ENCODE measurements around the gene GNAQ.
"Not testable (repeated sequence)": the region's sequence is repeated elsewhere in the genome, so short reads cannot be mapped to it uniquely, and the experiment has no call there.

The GNAQ gene

DNA sequence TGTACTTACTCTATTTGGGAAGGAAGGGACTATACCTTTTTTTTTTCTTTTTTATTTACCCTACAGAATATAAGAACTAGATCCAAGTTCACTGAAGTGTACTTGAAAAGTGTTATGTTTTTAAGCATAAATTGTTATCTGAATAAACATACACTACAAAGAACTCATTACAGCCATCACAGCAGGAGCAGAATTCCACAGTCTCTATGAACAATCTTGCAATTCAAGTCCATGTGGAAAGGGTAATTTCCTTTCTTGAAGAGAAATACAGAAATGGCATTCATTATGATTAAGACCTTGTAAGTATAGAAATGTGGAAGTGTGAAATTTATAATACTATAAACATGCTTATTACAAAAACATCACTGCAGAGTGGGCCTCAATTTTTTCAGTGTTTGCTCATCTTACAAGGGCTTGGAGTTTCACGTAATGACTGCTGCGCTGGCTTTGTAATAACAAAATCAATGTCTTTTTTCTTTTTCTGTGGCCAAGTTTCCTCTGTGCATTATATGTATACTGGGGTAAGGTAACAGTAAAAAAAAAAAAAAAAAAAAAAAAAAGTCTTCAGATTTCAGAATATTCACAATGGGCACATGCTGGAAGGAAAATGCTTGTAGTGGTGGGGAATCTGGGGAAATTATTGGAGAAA lies 306.4 kb downstream of the GNAQ start:
- H3K4me3 ChIP-seq (ENCODE audit: low read length): no peak overlapping the region

DNA sequence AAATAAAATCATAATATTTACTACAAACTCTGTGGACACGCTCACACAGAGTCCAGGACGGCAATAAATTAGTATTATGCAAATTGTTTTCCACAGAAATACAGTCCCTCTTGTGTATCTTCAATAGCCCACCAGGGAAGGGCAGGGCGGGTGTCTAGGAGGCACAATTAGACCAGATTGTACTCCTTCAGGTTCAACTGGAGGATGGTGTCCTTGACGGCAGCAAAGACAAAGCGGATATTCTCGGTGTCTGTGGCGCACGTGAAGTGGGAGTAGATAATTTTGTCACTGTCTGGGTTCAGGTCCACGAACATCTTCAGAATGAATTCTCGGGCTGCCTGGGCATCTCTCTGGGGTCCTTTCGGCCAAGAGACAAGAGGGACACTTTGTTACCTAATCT lies 310.5 kb downstream of the GNAQ start:
- H3K27me3 ChIP-seq (ENCODE audit: control insufficient read depth, insufficient read depth, low read length); H3K4me3 ChIP-seq (ENCODE audit: low read length); H3K4me1 ChIP-seq (ENCODE audit: control insufficient read depth, insufficient read depth, low read length); H3K9ac ChIP-seq (ENCODE audit: low read length); H3K36me3 ChIP-seq (ENCODE audit: control insufficient read depth, insufficient read depth, low read length); H3K27ac ChIP-seq (ENCODE audit: low read depth, low read length): not testable (repeated sequence)

More for the DNA sequence above, 306.4 kb downstream of the GNAQ start:
- no peak overlapping the region for H3K9ac ChIP-seq (ENCODE audit: low read length)
- H3K4me1 ChIP-seq (ENCODE audit: control insufficient read depth, insufficient read depth, low read length): no peaks in the 10 kb centered on the region
- no peaks in the 10 kb centered on the region for H3K27me3 ChIP-seq (ENCODE audit: control insufficient read depth, insufficient read depth, low read length)
- H3K27ac ChIP-seq (ENCODE audit: low read depth, low read length): no peak overlapping the region
- H3K36me3 ChIP-seq (ENCODE audit: control insufficient read depth, insufficient read depth, low read length): peaks cover 9% of the 10 kb centered on the region

DNA sequence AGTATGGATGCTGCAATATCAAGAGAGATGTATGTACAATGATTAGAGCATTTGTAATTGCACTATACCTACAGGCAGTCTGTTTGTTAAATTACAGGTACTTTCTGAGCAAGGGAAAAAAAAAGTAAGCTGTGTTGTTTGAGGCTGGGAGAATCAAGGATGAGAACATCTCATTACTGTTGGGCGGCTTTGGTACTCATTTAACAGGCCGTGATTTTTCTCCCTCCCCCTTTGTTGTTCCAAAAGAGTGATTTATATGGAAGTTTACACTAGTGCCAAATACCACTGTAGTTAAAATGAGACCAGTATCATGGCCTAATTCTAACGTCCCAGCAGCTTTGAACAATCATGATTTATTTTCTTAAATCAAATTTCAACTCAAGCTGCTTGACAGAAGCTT lies 312.3 kb downstream of the GNAQ start:
- Histone ChIP-seq H3K27me3 (ENCODE audit: control insufficient read depth, insufficient read depth, low read length) (no peaks in the 10 kb centered on the region), H3K9ac (ENCODE audit: low read length) (no peak overlapping the region), H3K4me3 (ENCODE audit: low read length) (no peak overlapping the region), H3K36me3 (ENCODE audit: control insufficient read depth, insufficient read depth, low read length) (no peaks in the 10 kb centered on the region), H3K27ac (ENCODE audit: low read depth, low read length) (no peak overlapping the region), H3K4me1 (ENCODE audit: control insufficient read depth, insufficient read depth, low read length) (peaks cover 8% of the 10 kb centered on the region)

DNA sequence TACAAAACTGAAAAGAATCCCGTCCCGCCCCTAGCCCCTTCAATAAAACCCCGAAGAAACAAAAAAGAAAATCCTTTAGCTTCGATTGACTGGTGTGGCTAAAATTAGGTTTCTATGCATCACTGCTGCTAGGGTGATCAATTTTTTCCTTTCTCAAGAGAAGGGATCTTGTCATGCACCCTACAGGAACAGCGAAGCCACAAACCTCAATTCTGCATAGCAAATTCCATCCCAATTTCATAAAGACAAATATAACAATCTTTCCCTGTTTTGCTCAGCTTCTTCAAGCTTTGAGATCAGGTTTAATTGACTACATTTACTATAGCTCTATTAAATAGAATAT lies 313.3 kb downstream of the GNAQ start:
- H3K4me1 ChIP-seq (ENCODE audit: control insufficient read depth, insufficient read depth, low read length): not testable (repeated sequence)

DNA sequence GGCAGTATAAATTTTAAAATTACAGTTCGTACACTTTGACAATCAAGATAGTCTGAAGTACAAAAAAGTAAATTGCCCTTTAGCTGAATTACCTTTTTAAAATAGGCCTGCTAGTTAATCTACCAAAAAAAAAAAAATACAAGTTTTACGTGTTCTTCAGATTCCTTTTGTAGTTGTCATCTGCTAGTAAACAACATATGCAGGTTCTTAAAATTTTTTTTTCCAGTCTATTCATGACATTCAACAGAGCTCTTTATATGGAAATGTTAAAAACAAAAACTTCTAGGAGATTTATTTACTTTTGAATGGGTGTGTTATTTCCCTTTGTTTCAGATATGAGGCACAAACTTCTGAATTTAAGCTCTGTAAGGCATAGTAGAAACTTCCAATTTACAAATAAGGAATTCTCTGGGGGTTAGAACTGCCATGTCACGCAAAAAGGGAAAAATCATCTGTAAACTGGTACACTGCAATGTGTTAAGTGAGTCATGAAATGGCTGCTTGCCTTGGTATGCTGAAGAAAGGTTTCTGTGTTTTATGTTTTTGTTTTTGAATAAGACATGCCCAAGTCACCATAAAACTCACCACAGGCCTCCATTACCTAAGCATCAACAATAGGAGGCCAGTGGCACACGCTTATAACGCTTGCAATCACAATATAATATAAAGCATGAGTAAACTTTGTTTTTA lies 313.9 kb downstream of the GNAQ start:
- H3K4me3 ChIP-seq (ENCODE audit: low read length); H3K4me1 ChIP-seq (ENCODE audit: control insufficient read depth, insufficient read depth, low read length); H3K9ac ChIP-seq (ENCODE audit: low read length); H3K36me3 ChIP-seq (ENCODE audit: control insufficient read depth, insufficient read depth, low read length); H3K27me3 ChIP-seq (ENCODE audit: control insufficient read depth, insufficient read depth, low read length): not testable (repeated sequence)
- H3K27ac ChIP-seq (ENCODE audit: low read depth, low read length): peak overlapping the region; percentile 45

More for the DNA sequence above, 313.3 kb downstream of the GNAQ start:
- H3K36me3 ChIP-seq (ENCODE audit: control insufficient read depth, insufficient read depth, low read length); H3K9ac ChIP-seq (ENCODE audit: low read length); H3K27me3 ChIP-seq (ENCODE audit: control insufficient read depth, insufficient read depth, low read length); H3K4me3 ChIP-seq (ENCODE audit: low read length): not testable (repeated sequence)
- H3K27ac ChIP-seq (ENCODE audit: low read depth, low read length): peak overlapping the region; percentile 45

DNA sequence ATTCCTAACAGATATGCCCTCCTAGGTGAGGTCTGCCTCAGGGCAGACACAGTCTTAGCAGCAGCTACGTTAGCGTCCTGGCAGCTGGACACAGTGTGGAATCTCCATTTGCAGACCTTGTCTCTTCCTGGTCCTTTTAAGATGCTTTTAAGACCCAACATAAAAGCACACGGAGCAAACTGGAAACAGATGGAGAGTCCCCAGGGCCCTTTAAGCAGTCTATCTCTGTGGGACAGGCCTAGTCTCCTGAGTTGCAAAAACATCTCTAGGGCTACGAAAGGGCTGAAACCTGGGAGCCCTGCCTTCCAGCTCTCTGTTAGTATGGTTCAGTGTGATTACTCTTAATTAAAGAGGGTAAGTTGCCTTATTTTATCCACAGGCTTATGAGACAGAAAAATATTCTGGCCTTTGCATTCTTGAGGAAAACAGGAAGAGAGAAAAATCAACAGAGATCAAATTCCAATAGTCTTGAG lies 317.5 kb downstream of the GNAQ start:
- H3K9ac ChIP-seq (ENCODE audit: low read length): no peak overlapping the region
- no peak overlapping the region for H3K27ac ChIP-seq (ENCODE audit: low read depth, low read length)
- H3K27me3 ChIP-seq (ENCODE audit: control insufficient read depth, insufficient read depth, low read length): no peaks in the 10 kb centered on the region
- peaks cover 9% of the 10 kb centered on the region for H3K4me1 ChIP-seq (ENCODE audit: control insufficient read depth, insufficient read depth, low read length)
- no peak overlapping the region for H3K4me3 ChIP-seq (ENCODE audit: low read length)
- no peaks in the 10 kb centered on the region for H3K36me3 ChIP-seq (ENCODE audit: control insufficient read depth, insufficient read depth, low read length)

DNA sequence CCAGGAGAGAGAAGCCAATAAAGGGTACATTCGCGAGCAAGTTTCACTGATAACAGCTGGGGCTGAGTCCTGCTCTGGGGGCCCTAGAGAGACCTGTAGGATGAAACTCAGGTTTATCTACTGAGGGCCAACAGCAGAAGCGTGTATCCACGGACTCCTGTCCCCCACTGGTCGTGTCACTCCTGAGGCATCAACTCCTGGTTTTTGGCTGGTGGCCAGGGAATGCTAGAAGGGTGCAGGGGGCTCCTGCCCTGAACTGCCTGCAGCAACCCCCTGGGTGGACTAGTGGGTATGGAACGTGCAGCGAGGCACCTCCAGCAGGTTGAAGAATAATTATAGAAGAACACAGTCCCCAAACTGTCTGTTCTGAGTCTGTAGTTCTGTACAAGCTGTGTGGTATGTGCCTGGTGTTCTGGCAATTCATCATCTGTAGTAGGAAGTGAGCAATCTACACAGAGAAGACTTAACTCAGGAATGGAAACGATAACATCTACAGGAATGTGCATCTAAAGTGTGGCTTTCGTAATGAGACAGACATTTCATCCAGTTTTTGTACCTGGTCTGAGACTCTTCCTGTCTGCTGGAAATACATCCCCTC lies 319.0 kb downstream of the GNAQ start:
- H3K36me3 ChIP-seq (ENCODE audit: control insufficient read depth, insufficient read depth, low read length): no peaks in the 10 kb centered on the region
- no peaks in the 10 kb centered on the region for H3K27me3 ChIP-seq (ENCODE audit: control insufficient read depth, insufficient read depth, low read length)
- H3K9ac ChIP-seq (ENCODE audit: low read length): no peak overlapping the region
- no peak overlapping the region for H3K27ac ChIP-seq (ENCODE audit: low read depth, low read length)
- no peak overlapping the region for H3K4me3 ChIP-seq (ENCODE audit: low read length)
- H3K4me1 ChIP-seq (ENCODE audit: control insufficient read depth, insufficient read depth, low read length): peaks cover 7% of the 10 kb centered on the region

DNA sequence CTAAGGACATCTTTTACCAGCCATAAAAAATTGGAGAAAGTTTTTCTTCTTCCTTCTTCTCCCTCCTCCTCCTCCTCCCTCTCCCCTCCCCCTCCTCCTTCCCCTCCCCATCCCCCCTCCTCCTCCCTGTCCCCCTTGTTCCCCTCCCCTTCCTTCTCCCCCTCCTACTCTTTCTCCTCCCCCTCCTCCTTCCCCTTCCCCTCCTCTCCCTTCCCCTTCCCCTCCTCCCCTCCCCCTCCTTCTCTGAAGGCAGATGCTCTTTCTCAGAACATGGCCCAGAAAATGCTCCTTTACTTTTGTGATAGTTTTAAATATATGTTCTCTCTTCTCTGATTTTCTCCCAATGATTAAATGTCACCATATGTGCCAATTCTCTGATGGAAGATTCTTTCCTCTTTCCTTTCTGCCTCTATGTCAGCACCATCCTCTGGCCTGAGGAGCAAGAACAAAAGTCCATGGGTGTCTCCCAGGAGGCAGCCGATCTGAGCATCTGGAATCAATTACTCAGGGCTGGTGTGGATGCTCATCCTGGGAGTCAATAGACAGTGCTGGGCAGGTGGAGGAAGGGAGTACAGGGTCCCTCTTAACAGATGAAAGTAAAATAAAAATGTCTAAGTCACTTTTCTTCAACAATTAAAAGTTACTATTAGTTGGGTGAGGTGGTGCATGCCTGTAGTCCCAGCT lies 320.5 kb downstream of the GNAQ start:
- peaks cover 3% of the 10 kb centered on the region for H3K4me1 ChIP-seq (ENCODE audit: control insufficient read depth, insufficient read depth, low read length)
- no peak overlapping the region for H3K27ac ChIP-seq (ENCODE audit: low read depth, low read length)
- no peaks in the 10 kb centered on the region for H3K36me3 ChIP-seq (ENCODE audit: control insufficient read depth, insufficient read depth, low read length)
- no peak overlapping the region for H3K9ac ChIP-seq (ENCODE audit: low read length)
- no peaks in the 10 kb centered on the region for H3K27me3 ChIP-seq (ENCODE audit: control insufficient read depth, insufficient read depth, low read length)
- no peak overlapping the region for H3K4me3 ChIP-seq (ENCODE audit: low read length)

DNA sequence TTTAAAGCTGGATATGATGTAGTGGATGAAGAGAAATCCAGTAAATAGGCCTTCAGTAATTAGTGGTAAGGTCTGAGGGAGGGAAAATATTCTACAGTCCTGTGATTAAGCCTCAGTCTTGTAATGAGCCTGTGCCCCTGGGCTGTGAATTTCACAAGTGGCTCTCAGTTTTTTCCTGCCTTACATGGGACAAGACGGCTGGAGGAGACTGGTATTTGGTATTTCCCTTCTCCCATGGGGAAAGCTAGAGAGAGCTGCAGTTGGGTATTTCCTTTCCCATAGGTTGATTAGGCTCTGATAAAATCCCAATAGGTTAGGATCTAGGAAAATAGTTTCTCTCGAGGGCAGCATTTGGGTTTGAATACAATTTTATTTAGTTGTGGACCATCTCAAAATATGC lies 321.3 kb downstream of the GNAQ start:
- no peaks in the 10 kb centered on the region for H3K36me3 ChIP-seq (ENCODE audit: control insufficient read depth, insufficient read depth, low read length)
- H3K27ac ChIP-seq (ENCODE audit: low read depth, low read length): no peak overlapping the region
- H3K27me3 ChIP-seq (ENCODE audit: control insufficient read depth, insufficient read depth, low read length): no peaks in the 10 kb centered on the region
- H3K9ac ChIP-seq (ENCODE audit: low read length): no peak overlapping the region
- H3K4me1 ChIP-seq (ENCODE audit: control insufficient read depth, insufficient read depth, low read length): peaks cover 3% of the 10 kb centered on the region
- H3K4me3 ChIP-seq (ENCODE audit: low read length): no peak overlapping the region

DNA sequence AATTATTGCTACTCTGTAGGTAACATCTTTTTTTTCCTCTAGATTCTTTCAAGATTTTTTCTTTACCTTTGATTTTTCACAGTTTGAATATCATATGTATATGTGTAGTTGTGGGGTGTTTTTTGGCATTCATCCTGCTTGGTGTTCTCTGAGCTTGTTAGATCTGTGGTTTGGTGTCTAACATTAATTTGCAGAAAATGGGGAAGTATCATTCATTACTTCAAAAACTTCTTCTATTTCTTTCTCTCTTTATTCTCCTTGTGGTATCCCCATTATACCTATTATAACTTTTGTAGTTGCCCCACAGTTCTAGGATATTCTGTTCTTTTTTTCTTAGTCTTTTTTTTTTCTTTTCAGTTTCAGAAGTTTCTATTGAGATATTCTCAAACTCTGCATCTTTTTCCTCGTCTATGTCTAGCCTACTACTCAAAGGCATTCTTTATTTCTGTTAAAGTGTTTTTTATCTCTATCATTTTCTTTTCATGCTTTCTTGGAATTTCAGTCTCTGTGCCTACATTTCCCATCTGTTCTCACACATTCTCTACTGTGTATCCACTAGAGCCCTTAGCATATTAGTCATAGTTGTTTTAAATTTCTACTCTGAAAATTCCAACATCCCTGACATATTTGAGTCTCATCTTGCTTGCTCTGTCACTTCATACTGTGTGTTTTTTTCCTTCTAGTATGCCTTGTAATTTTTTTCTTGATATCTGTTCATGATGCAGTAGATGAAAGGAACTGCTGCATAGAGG lies 323.4 kb downstream of the GNAQ start:
- H3K4me1 ChIP-seq (ENCODE audit: control insufficient read depth, insufficient read depth, low read length): peaks cover 3% of the 10 kb centered on the region
- H3K27me3 ChIP-seq (ENCODE audit: control insufficient read depth, insufficient read depth, low read length): no peaks in the 10 kb centered on the region
- H3K9ac ChIP-seq (ENCODE audit: low read length): no peak overlapping the region
- H3K27ac ChIP-seq (ENCODE audit: low read depth, low read length): peak overlapping the region; percentile 3
- no peak overlapping the region for H3K4me3 ChIP-seq (ENCODE audit: low read length)
- no peaks in the 10 kb centered on the region for H3K36me3 ChIP-seq (ENCODE audit: control insufficient read depth, insufficient read depth, low read length)

DNA sequence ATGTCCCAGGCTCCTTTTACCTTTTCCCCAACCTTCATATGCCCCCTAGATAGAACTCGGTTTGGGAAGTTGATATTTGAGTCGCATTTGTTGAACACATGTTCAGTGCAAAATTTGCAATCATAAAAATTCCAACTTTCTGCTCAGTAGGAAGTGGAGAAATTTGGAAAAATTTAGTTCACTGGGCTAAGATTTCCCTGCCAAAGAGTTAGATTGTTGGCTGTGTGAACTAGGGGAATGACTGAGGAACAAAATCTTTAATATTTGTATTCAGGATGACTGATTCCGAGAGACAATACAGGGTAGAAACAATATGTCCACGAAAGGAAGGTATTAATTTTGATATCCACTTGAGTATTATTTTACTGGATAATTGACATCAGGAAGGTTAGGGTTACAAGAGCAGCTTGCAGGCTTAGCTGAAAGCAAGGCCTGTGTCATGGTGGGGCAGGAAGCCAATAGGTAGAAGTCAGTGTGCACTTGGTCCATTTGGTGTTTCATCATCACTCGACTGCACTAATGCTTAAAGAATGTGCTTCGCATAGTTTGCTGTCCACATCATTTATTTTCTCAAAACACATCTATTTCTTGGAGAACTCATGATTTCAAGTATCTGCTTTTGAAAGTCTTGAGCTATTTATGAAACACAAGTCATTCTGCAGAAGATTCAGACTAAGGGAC lies 324.1 kb downstream of the GNAQ start:
- H3K4me3 ChIP-seq (ENCODE audit: low read length): no peak overlapping the region
- H3K27ac ChIP-seq (ENCODE audit: low read depth, low read length): peak overlapping the region; percentile 40
- no peaks in the 10 kb centered on the region for H3K27me3 ChIP-seq (ENCODE audit: control insufficient read depth, insufficient read depth, low read length)
- no peak overlapping the region for H3K9ac ChIP-seq (ENCODE audit: low read length)
- no peaks in the 10 kb centered on the region for H3K36me3 ChIP-seq (ENCODE audit: control insufficient read depth, insufficient read depth, low read length)
- H3K4me1 ChIP-seq (ENCODE audit: control insufficient read depth, insufficient read depth, low read length): peaks cover 2% of the 10 kb centered on the region
